ENCODE results near the gene TASP1. TPM values are rescaled to one million over a fixed set of nuclear protein-coding genes. Genes with fewer than 3 reads are reported as not detected.

The TASP1 gene
- total and polyA plus RNA-seq, 10 of the 15 experiments (the other 5 are each of a cell fraction or from before 2014, with no cell fraction given) = 7.4 to 17.8 (median 10.5) TPM

DNA sequence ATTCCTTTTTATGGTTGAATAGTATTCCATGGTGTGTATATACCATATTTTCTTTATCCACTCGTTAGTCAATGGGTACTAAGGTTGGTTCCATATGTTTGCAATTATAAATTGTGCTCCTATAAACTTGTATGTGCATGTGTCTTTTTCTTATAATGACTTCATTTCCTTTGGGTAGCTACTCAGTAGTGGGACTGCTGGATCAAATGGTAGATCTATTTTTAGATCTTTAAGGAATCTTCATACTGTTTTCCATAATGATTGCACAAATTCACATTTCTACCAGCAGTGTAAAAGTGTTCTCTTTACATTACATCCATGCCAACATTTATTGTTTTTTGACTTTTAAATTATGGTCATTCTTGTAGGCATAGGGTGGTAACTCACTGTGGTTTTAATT is 164.3 kb downstream of the TASP1 start (continued):
- no peak for TF ChIP-seq STAT3 (IDR thresholded peaks at IDR 0.05; ENCODE audit: low read depth, low read length)
- TF ChIP-seq SREBF1 (IDR thresholded peaks at IDR 0.05; ENCODE audit: low read length) = no peak
- no peak for TF ChIP-seq EGR1 (IDR thresholded peaks at IDR 0.05; ENCODE audit: borderline replicate concordance in 1 of 2, low read depth in 2 of 2, low read length in 2 of 2)
- TF ChIP-seq, protein P1, sequence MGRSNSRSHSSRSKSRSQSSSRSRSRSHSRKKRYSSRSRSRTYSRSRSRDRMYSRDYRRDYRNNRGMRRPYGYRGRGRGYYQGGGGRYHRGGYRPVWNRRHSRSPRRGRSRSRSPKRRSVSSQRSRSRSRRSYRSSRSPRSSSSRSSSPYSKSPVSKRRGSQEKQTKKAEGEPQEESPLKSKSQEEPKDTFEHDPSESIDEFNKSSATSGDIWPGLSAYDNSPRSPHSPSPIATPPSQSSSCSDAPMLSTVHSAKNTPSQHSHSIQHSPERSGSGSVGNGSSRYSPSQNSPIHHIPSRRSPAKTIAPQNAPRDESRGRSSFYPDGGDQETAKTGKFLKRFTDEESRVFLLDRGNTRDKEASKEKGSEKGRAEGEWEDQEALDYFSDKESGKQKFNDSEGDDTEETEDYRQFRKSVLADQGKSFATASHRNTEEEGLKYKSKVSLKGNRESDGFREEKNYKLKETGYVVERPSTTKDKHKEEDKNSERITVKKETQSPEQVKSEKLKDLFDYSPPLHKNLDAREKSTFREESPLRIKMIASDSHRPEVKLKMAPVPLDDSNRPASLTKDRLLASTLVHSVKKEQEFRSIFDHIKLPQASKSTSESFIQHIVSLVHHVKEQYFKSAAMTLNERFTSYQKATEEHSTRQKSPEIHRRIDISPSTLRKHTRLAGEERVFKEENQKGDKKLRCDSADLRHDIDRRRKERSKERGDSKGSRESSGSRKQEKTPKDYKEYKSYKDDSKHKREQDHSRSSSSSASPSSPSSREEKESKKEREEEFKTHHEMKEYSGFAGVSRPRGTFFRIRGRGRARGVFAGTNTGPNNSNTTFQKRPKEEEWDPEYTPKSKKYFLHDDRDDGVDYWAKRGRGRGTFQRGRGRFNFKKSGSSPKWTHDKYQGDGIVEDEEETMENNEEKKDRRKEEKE (IDR thresholded peaks at IDR 0.05) = no peak

DNA sequence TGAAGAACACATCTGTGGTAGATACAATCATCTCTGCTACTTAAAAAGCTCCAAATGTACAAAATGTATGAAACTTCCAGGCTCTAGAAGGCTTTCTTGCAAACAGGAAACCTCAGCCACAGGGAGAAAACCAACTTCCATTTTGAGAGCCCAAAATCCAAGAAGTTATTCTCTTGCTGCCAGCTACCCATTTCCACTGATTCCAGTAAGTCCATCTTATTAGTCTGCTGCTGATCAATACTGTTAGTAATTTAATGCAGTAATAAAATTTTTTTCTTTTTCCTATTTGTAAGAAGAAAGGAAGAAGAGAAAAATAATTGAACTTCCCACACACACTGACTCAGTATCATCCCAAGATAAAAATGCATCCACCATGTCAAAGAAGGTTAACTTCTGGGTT is 169.5 kb downstream of the TASP1 start:
- in situ Hi-C loops (cut with MboI) (loop anchor here (25.0 kb wide), 1 partner anchor 318 kb away; the partner anchor contains the start of genes ESF1 and NDUFAF5), intact Hi-C loops (cut with micrococcal nuclease; ENCODE audit: unreplicated experiment) (no loop called here)
- ChIA-PET SMC1A (ENCODE audit: uncharacterized antibody, unreplicated experiment) (interaction anchor here (0.8 to 1.4 kb wide), 3 partner anchors 10 to 150 kb away, joined by 3 to 4 read pairs (median 3); no protein-coding TSS in a partner anchor), RAD21 (ENCODE audit: unreplicated experiment) (no interaction called here), CTCF (interaction anchor here (0.8 to 4.6 kb wide), 4 partner anchors 11 to 302 kb away, joined by 3 to 20 read pairs (median 8); no protein-coding TSS in a partner anchor), POLR2A (no interaction called here)
- no peak for ATAC-seq
- Histone ChIP-seq H3K27me3 (replicated peaks in 1 of 2; ENCODE audit: control insufficient read depth in 2 of 2, insufficient read depth in 2 of 2, low read length in 1 of 2) (no peaks in the 10 kb centered on the region), H3K4me3 (no peak overlapping the region), H3K9ac (ENCODE audit: control insufficient read depth, insufficient read depth, low read length) (no peak overlapping the region), H2AFZ (ENCODE audit: control insufficient read depth, low read depth, low read length) (no peak overlapping the region), H3K79me2 (ENCODE audit: control insufficient read depth, insufficient read depth, low read length) (no peaks in the 10 kb centered on the region), H3K4me1 (ENCODE audit: control insufficient read depth, insufficient read depth, low read length) (no peaks in the 10 kb centered on the region), H4K20me1 (ENCODE audit: control insufficient read depth, insufficient read depth) (no peaks in the 10 kb centered on the region), H3K27ac (ENCODE audit: control insufficient read depth, insufficient read depth) (no peak overlapping the region), H3K9me3 (replicated peaks; ENCODE audit: control insufficient read depth, insufficient read depth, low read length) (no peaks in the 10 kb centered on the region; the same call in 2 of the 3 replicates), H3K36me3 (ENCODE audit: control insufficient read depth in 2 of 2, insufficient read depth in 2 of 2, low read length in 1 of 2) (no peaks in the 10 kb centered on the region), H3K4me2 (ENCODE audit: control insufficient read depth, insufficient read depth) (no peak overlapping the region)
- no peak for DNase-seq (ENCODE audit: low read depth, low spot score)
- TF ChIP-seq CBX5 (IDR thresholded peaks at IDR 0.05; ENCODE audit: low read depth) (0 out of 2 replicates have a peak, but pooled peaks have one; percentile 48), ZBED1 (IDR thresholded peaks at IDR 0.05; ENCODE audit: borderline replicate concordance) (no peak), POLR2AphosphoS5 (IDR thresholded peaks at IDR 0.05; ENCODE audit: low read length) (no peak), PAX5 (IDR thresholded peaks at IDR 0.05; ENCODE audit: borderline replicate concordance, low read depth, low read length) (no peak), CREM (IDR thresholded peaks at IDR 0.05; ENCODE audit: low read depth) (no peak), SIN3A (IDR thresholded peaks at IDR 0.05; ENCODE audit: low read depth, low read length) (no peak)
- TF ChIP-seq, protein P2, sequence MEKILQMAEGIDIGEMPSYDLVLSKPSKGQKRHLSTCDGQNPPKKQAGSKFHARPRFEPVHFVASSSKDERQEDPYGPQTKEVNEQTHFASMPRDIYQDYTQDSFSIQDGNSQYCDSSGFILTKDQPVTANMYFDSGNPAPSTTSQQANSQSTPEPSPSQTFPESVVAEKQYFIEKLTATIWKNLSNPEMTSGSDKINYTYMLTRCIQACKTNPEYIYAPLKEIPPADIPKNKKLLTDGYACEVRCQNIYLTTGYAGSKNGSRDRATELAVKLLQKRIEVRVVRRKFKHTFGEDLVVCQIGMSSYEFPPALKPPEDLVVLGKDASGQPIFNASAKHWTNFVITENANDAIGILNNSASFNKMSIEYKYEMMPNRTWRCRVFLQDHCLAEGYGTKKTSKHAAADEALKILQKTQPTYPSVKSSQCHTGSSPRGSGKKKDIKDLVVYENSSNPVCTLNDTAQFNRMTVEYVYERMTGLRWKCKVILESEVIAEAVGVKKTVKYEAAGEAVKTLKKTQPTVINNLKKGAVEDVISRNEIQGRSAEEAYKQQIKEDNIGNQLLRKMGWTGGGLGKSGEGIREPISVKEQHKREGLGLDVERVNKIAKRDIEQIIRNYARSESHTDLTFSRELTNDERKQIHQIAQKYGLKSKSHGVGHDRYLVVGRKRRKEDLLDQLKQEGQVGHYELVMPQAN (conservative IDR thresholded peaks at IDR 0.05) = no peak
- no peak for FAIRE-seq
- BruUV-seq (replicated peaks) = no TSS peak

Measured in GM12878 (cell line).